Measurements from ENCODE around the gene LYL1.
A peak's percentile ranks its signal among the peaks of the same experiment; 100 is the strongest.

Gene LYL1

DNA sequence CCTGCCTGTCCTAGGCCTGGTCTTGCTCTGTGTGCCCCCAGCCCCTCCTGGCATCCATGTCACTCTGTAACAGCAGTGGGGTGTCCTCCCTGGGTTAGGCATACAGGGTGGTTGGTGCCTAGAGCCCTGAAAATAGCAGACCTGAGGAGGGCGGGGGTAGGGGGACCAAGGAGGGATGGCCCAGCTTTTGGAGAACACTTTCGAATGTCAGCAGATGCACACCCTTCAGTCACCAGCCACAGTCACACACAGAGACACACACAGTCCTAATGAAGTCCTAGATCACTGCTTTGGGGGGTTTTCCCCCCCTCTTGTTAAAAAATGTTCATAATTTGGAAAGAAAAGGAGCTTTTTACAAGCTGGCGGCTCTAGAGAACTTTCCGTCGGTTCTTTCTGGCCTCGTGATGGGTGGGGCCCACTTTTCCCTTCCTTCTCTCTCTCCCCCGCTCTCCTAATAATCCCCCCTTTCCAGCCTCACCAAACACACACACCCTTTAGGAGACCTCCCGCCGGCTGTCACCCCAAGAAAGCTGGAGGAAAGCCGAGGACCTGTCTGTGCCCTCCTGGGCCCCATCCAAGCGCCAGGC, 47.9 kb downstream of the LYL1 start:
- no peak for DNase-seq

- DNase-seq, result no peak
Observed at GRCh38 chr19:13053761-13054625, 48.7 kb downstream of the LYL1 start.

GRCh38 chr19:13053238-13053637, 49.4 kb downstream of the LYL1 start:
- no peak for DNase-seq

DNA sequence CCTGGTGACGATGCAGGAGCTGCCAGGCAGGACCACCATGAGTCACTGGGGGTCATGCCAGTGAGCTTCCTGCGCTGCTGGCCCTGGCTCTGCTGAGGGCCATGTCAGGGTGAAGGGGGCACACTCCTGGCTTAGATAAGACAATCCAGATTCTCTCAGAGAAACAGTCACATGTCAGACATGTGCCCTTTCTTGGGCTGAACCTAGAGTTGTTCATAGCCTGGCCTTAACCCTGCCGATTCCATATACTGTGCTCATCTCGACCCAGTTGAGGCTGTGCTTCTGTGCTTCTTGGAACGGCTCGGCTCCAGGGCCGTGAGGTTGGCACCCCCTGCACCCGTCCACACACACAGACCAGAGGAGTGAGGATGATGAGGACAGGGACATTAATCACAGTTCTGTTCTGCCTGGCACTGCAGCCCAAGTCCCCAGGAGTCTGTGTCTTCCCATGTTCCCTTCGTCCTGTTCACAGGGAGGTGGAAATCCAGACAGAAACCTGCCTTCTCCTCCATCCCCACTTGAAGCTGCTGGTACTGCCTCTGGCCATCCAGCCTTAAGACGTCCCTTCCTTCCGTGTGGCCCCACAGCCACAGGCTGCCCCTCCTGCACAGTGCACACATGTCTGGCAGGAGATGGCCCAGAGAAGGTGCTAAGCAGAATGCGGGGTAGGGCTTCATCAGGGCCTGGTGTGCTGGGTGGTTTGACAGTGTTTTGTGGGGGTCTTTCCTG, 50.0 kb downstream of the LYL1 start:
- DNase-seq, result no peak

GRCh38 chr19:13051557-13052165, 51.0 kb downstream of the LYL1 start:
- peak; percentile 60 for DNase-seq

DNA sequence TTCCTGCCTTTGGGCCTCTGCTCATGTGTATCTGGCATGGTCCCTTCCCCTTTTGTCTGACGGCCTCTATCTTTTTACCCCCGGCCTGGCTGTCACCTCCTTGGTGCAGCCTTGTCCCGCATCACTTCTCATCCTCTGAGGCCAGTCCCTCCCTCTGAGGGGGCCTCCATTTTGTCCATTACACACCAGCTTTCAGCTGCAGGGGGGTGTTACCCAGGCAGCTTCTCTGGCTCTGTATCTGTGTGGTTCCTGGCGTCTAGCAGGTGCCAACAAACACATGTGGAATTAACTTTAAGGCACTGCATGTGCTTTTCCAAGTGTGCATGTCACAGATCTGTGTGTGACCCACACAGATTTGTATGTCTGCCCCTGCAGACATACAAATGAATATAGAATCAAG, 52.4 kb downstream of the LYL1 start:
- no peak for DNase-seq

All from COR-L47 (cell line).